Ectodermal cell (in vitro differentiated cells): ENCODE measurements around the gene CEP112. TPM values are rescaled to one million over a fixed set of nuclear protein-coding genes. Genes with fewer than 3 reads are reported as not detected.

Source experiments
- H3K27ac ChIP-seq: 2 replicates; pipeline ENCODE4 v1.7.0; 2013; ENCODE audit warnings: mild to moderate bottlenecking, low read depth, low read length; ENCODE audit not compliant: insufficient read depth, poor library complexity, severe bottlenecking
- H3K27me3 ChIP-seq: 2 replicates; pipeline ENCODE4 v1.7.0; 2013; ENCODE audit warnings: mild to moderate bottlenecking, low read length; ENCODE audit not compliant: insufficient read depth, control insufficient read depth, poor library complexity, severe bottlenecking
- H3K36me3 ChIP-seq: one replicate; pipeline ENCODE4 v1.7.0; 2013; ENCODE audit warnings: low read length; ENCODE audit not compliant: control insufficient read depth, insufficient read depth
- H3K4me1 ChIP-seq: one replicate; pipeline ENCODE4 v1.7.0; 2013; ENCODE audit warnings: low read length; ENCODE audit not compliant: control insufficient read depth, insufficient read depth
- H3K4me3 ChIP-seq: 2 replicates; pipeline ENCODE4 v1.7.0; 2013; ENCODE audit warnings: low read depth, low read length, control low read depth; ENCODE audit not compliant: insufficient read depth
- H3K9me3 ChIP-seq: 2 replicates; pipeline ENCODE4 v1.7.0; 2013; ENCODE audit warnings: mild to moderate bottlenecking, low read length, moderate library complexity; ENCODE audit not compliant: control insufficient read depth
- WGBS, 2 experiments: methylation state at CpG; one replicate each; pipeline ENCODE4 v1.1.7; 2013; ENCODE audit warnings: missing lambda C conversion rate in 2 of 2; 5-methylcytosine and 5-hydroxymethylcytosine counted together
- polyA plus RNA-seq, 4 experiments: library from polyadenylated mRNA; stranded (reverse); fragments of 50-300 nt; gene quantifications; one replicate each; pipeline ENCODE4 v1.2.3, GENCODE V29; 2013

CEP112 gene
- polyA plus RNA-seq (2013, experiment 1 of 4), result 12.1 TPM
- polyA plus RNA-seq (2013, experiment 2 of 4), result 14.1 TPM
- polyA plus RNA-seq (2013, experiment 3 of 4), result 12.4 TPM
- polyA plus RNA-seq (2013, experiment 4 of 4), result 11.1 TPM

DNA sequence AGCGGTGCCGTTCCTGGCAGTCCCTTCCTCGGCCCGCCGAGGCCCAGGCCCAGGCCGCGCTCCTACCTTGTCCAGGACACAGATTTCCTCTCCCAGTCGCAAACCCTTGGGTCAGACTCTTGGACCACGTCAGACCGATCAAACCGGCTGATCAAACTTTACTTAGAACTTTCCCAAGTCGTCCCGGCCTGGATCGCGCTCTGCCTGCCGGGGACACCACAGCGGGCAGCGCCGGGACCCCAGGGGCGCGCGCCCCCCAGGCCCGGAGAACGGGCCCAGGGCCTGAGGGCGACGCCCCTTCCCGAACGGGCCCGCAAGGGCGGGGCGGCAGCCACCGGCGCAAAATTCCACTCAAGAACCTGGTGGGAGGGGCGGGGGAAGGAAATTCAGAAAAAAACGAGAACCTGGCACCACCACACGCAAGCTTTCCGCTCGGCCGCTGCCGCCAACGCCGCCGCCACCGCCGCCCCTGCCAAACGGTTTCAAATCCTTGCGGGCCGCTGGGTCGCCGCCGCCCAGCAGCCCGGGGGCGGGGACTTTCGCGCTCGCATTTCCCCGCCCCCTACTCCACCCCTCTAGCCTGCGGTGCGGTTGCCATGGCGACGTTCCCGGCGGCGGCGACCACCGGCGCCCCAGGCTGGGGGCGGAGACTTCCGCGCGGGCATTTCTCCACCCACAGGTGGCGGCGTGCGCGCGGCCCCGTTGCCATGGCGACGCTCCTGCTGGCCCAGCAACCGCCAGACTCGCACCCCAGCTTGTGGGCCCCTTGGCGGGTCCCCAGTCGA lies at the start of gene CEP112:
CEP112 (minus strand) TSS at position 541 of the 785 bp plus-strand sequence.
- H3K27ac ChIP-seq, result peak within 1 kb of the TSS; percentile 51
- peak within 1 kb of the TSS; percentile 88 for H3K4me3 ChIP-seq
- no peaks in the 10 kb centered on the region for H3K36me3 ChIP-seq
- H3K4me1 ChIP-seq, result peaks cover 11% of the 10 kb centered on the region
- WGBS, 2 experiments, result 0% methylated on average over 83 of the region's 83 CpGs
- H3K27me3 ChIP-seq, result no peaks in the 10 kb centered on the region
- H3K9me3 ChIP-seq, result no peaks in the 10 kb centered on the region

DNA sequence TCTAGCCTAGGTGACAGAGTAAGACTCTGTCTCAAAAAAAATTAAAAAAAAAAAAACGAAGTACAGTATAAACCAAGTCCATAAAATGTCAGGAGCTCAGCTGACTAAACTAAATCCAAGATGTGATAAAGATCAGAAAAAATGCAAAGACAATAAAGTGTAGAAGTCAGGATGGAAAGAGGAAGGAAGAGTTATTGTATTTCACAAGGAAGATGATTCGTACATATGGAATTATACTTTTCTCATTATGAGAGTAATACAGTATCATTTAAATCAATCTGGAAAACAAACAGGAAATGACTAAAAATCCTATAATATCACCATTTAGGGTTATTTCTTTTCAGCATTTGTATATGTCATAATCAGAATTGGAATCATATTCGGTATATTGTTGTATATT lies 48.7 kb upstream of the CEP112 start:
- 80% methylated on average over 1 of the region's 3 CpGs; no CpG with 5 or more reads in 1 of the 2 experiments for WGBS, 2 experiments

GRCh38 chr17:66240013-66240412 lies 48.1 kb upstream of the CEP112 start:
- Histone ChIP-seq H3K27me3 (no peaks in the 10 kb centered on the region), H3K4me1 (no peaks in the 10 kb centered on the region), H3K9me3 (no peaks in the 10 kb centered on the region), H3K4me3 (no peak overlapping the region), H3K36me3 (no peaks in the 10 kb centered on the region), H3K27ac (no peak overlapping the region)
- 94% methylated on average over 6 of the region's 6 CpGs for WGBS, 2 experiments

More for the DNA sequence above, 48.7 kb upstream of the CEP112 start:
- no peaks in the 10 kb centered on the region for H3K36me3 ChIP-seq
- no peaks in the 10 kb centered on the region for H3K27me3 ChIP-seq
- no peaks in the 10 kb centered on the region for H3K9me3 ChIP-seq
- no peak overlapping the region for H3K4me3 ChIP-seq
- H3K4me1 ChIP-seq, result no peaks in the 10 kb centered on the region
- H3K27ac ChIP-seq, result no peak overlapping the region

DNA sequence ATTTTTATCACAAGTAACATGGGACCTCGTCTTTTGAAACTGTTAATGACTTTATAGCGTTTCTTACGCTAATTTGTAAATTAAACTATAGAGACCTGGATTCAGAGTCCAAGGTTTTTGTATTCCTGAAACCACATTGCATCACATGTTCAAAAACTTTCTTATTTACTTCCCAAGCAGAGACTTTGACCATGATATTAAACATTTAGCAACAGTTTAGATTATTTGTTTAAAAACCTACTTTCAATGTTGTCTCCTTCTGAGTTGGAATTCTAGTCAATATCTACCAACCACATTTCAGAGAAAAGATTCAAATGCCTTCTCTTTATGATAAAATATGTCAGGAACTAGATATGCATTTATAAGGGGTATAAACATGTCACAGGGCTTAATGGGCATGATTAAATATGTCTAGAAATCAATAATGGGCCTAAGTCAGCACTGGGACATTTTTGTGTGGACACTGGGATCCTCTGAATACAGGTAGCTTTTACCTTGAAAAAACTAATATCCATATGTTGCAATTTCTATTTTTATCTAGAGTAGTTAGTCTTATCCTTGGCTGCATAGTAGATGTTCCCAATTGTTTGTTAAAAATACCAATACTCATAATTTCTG lies 43.6 kb upstream of the CEP112 start:
- 95 to 100% methylated on average over 3 of the region's 3 CpGs for WGBS, 2 experiments
- no peak overlapping the region for H3K27ac ChIP-seq
- no peaks in the 10 kb centered on the region for H3K4me1 ChIP-seq
- no peaks in the 10 kb centered on the region for H3K9me3 ChIP-seq
- H3K4me3 ChIP-seq, result no peak overlapping the region
- H3K27me3 ChIP-seq, result no peaks in the 10 kb centered on the region
- H3K36me3 ChIP-seq, result no peaks in the 10 kb centered on the region

- Histone ChIP-seq H3K9me3 (no peaks in the 10 kb centered on the region), H3K27me3 (no peaks in the 10 kb centered on the region), H3K4me1 (no peaks in the 10 kb centered on the region), H3K27ac (no peak overlapping the region), H3K36me3 (no peaks in the 10 kb centered on the region), H3K4me3 (no peak overlapping the region)
- 96 to 100% methylated on average over 2 to 3 of the region's 3 CpGs for WGBS, 2 experiments
These were observed 42.7 kb upstream of the CEP112 start for GRCh38 chr17:66234611-66235010.

GRCh38 chr17:66233023-66233753 lies 41.3 kb upstream of the CEP112 start:
- Histone ChIP-seq H3K36me3 (no peaks in the 10 kb centered on the region), H3K27ac (no peak overlapping the region), H3K9me3 (no peaks in the 10 kb centered on the region), H3K27me3 (no peaks in the 10 kb centered on the region), H3K4me1 (no peaks in the 10 kb centered on the region), H3K4me3 (no peak overlapping the region)
- 94% methylated on average over 8 of the region's 8 CpGs for WGBS, 2 experiments

DNA sequence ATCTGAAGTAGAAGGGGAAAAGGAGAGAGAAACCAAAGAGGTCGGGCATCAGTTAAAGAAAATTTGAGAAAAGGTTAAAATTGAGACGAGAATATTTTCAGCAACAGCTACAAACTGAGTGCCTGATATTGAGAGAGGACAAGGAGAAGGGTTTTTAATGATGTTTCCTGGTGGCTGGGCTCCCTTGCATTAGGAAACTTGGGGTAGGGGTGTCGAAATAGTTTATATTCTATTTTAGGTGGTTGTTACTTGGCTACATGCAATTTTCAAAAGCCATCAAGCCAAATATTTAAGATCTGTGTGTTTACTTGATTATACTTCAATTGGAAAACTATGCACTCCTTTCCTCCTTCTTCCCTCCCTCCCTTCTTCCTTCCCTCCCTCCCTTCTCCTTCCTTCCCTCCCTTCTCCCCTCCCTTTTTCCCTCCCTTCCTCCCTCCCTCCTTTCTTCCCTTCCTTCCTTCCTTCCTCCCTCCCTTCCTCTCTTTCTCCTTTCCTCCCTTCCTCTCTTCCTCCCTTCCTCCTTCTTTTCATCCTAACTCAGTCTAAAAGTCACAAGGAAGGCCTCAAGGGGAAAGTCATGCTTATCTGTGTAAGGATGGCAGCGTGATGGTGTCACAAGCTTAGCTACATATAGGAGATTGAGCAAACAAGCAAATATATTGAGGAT lies 39.1 kb upstream of the CEP112 start:
- no peaks in the 10 kb centered on the region for H3K36me3 ChIP-seq
- 92 to 93% methylated on average over 4 of the region's 4 CpGs for WGBS, 2 experiments
- no peaks in the 10 kb centered on the region for H3K27me3 ChIP-seq
- no peak overlapping the region for H3K27ac ChIP-seq
- no peak overlapping the region for H3K4me3 ChIP-seq
- H3K9me3 ChIP-seq, result no peaks in the 10 kb centered on the region
- no peaks in the 10 kb centered on the region for H3K4me1 ChIP-seq

DNA sequence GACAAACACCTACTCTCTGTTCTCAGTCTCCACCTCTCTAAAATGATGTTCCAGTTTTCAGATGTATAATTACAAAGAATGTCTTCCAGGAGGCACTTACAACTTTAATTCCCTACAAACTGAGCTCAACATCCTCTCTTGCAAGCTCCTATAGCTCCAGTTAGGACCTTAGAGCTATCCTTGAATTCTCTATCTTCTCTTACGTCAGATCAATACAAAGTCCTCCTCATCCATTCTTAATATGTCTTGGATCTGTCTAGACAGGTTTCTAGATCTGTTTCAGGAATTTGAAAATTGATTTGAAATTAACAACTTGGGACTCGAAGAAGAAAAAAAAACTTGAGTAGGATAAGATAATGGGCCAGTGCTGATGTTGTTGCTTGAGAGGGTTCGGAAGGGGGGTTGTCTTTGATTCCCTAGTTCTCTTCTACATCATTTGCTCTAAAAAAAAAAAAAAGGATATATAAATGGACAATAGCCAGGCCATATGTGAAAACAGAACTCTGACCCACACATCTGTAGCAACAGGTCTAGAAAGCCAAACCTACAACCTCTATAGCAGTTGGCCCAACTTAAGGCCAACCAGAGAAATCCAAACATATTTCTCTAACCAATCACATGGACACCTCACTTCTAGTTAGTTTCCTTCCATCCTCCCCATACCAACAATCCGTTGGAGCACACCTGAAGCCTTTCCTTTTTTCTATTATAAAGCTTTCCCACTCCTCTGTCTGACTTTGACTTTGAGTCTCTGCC lies 38.0 kb upstream of the CEP112 start:
- H3K27me3 ChIP-seq, result no peaks in the 10 kb centered on the region
- no peak overlapping the region for H3K27ac ChIP-seq
- WGBS, 2 experiments, result 88 to 93% methylated on average over 2 to 3 of the region's 4 CpGs
- H3K9me3 ChIP-seq, result no peaks in the 10 kb centered on the region
- no peaks in the 10 kb centered on the region for H3K36me3 ChIP-seq
- no peaks in the 10 kb centered on the region for H3K4me1 ChIP-seq
- no peak overlapping the region for H3K4me3 ChIP-seq

GRCh38 chr17:66228887-66229782 lies 37.2 kb upstream of the CEP112 start, which contains the start of gene APOH:
Gene APOH, minus strand, starts transcription at chr17:66229415. Its CDS starts 36 bp downstream, at chr17:66229379.
- Histone ChIP-seq H3K4me3 (no peak within 1 kb of the TSS), H3K36me3 (no peaks in the 10 kb centered on the region), H3K9me3 (no peaks in the 10 kb centered on the region), H3K27me3 (no peaks in the 10 kb centered on the region), H3K4me1 (no peaks in the 10 kb centered on the region), H3K27ac (no peak within 1 kb of the TSS)
- 94 to 96% methylated on average over 19 to 20 of the region's 20 CpGs for WGBS, 2 experiments
